Measurements from ENCODE around the gene P2RY4.

The P2RY4 gene

GRCh38 chrX:70268034-70268433, 8.0 kb upstream of the P2RY4 start, which contains the start of gene ARR3:
Gene ARR3 (plus strand): TSS chrX:70268334. CDS start chrX:70269386, 1,052 bp downstream.
- Histone ChIP-seq H3K4me1 (ENCODE audit: control insufficient read depth in 2 of 2, insufficient read depth in 2 of 2, low read length in 2 of 2) (no peaks in the 10 kb centered on the region), H3K27ac (ENCODE audit: low read depth in 2 of 2, low read length in 2 of 2) (no peak within 1 kb of the TSS), H3K9me3 (ENCODE audit: control insufficient read depth in 2 of 2, low read length in 2 of 2) (no peaks in the 10 kb centered on the region), H3K27me3 (ENCODE audit: control insufficient read depth in 2 of 2, insufficient read depth in 2 of 2, low read length in 2 of 2) (peaks cover 0 to 4% of the 10 kb centered on the region in 2 donors), H3K36me3 (ENCODE audit: control insufficient read depth in 2 of 2, insufficient read depth in 2 of 2, low read length in 2 of 2) (no peaks in the 10 kb centered on the region), H3K4me3 (ENCODE audit: low read length in 2 of 2) (no peak within 1 kb of the TSS), H3K9ac (ENCODE audit: low read depth in 1 of 2, low read length in 2 of 2) (no peak within 1 kb of the TSS)

GRCh38 chrX:70264784-70265183, 4.8 kb upstream of the P2RY4 start:
- no peaks in the 10 kb centered on the region for H3K36me3 ChIP-seq (ENCODE audit: control insufficient read depth in 2 of 2, insufficient read depth in 2 of 2, low read length in 2 of 2)
- H3K27ac ChIP-seq (ENCODE audit: low read depth in 2 of 2, low read length in 2 of 2), result no peak overlapping the region
- no peak overlapping the region for H3K4me3 ChIP-seq (ENCODE audit: low read length in 2 of 2)
- H3K4me1 ChIP-seq (ENCODE audit: control insufficient read depth in 2 of 2, insufficient read depth in 2 of 2, low read length in 2 of 2), result no peaks in the 10 kb centered on the region
- H3K9ac ChIP-seq (ENCODE audit: low read depth in 1 of 2, low read length in 2 of 2), result no peak overlapping the region
- H3K27me3 ChIP-seq (ENCODE audit: control insufficient read depth in 2 of 2, insufficient read depth in 2 of 2, low read length in 2 of 2), result peaks cover 0 to 4% of the 10 kb centered on the region in 2 donors
- no peaks in the 10 kb centered on the region for H3K9me3 ChIP-seq (ENCODE audit: control insufficient read depth in 2 of 2, low read length in 2 of 2)

GRCh38 chrX:70262952-70263567, 3.1 kb upstream of the P2RY4 start:
- no peak overlapping the region for H3K9ac ChIP-seq (ENCODE audit: low read depth in 1 of 2, low read length in 2 of 2)
- H3K27ac ChIP-seq (ENCODE audit: low read depth in 2 of 2, low read length in 2 of 2), result no peak overlapping the region
- no peaks in the 10 kb centered on the region for H3K36me3 ChIP-seq (ENCODE audit: control insufficient read depth in 2 of 2, insufficient read depth in 2 of 2, low read length in 2 of 2)
- no peak overlapping the region for H3K4me3 ChIP-seq (ENCODE audit: low read length in 2 of 2)
- no peaks in the 10 kb centered on the region for H3K9me3 ChIP-seq (ENCODE audit: control insufficient read depth in 2 of 2, low read length in 2 of 2)
- no peaks in the 10 kb centered on the region for H3K4me1 ChIP-seq (ENCODE audit: control insufficient read depth in 2 of 2, insufficient read depth in 2 of 2, low read length in 2 of 2)
- peaks cover 0 to 4% of the 10 kb centered on the region in 2 donors for H3K27me3 ChIP-seq (ENCODE audit: control insufficient read depth in 2 of 2, insufficient read depth in 2 of 2, low read length in 2 of 2)

DNA sequence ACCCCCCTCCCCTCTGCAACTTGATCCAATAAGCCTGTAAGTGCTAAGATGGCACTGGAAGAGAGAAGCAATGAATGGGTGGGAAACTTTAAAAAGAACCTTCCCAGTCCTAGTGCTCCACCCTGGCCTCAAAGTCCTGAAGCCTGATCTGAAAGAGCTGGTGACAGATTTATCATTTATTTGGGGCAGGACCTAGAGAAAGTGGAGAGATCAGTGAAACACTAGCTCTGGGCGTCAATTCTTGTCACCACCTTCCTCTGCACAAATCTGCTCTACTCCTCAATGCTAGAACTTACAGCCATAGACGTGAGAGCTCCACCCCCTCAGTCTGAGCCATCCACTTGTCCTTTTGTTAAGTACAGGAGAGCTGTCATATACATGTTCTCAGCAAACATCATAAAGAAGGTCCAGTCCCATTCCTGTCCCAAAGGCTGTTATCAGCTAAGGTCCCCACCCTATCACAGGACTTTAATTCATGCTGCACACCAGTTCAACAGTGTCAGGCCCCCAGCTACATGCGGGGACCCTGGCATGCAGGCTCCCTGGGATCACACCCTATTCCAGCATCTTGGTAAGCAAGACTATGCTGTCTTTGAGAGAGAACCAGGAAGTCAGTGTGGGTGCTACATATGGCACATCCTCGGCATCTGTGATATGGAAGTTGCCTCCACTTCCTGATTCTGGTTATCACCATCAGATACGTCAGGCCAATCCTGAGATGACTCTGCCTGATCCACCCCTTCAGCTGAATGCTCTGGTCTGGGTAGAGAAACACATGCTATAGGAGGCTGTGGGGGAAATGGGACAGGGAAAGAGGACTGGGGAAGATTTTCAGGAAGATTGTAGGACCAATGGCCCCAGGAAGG, 2.3 kb downstream of the P2RY4 start:
- Histone ChIP-seq H3K36me3 (ENCODE audit: control insufficient read depth in 2 of 2, insufficient read depth in 2 of 2, low read length in 2 of 2) (no peaks in the 10 kb centered on the region), H3K9ac (ENCODE audit: low read depth in 1 of 2, low read length in 2 of 2) (no peak overlapping the region), H3K4me3 (ENCODE audit: low read length in 2 of 2) (no peak overlapping the region), H3K27me3 (ENCODE audit: control insufficient read depth in 2 of 2, insufficient read depth in 2 of 2, low read length in 2 of 2) (no peaks in the 10 kb centered on the region), H3K27ac (ENCODE audit: low read depth in 2 of 2, low read length in 2 of 2) (no peak overlapping the region), H3K9me3 (ENCODE audit: control insufficient read depth in 2 of 2, low read length in 2 of 2) (no peaks in the 10 kb centered on the region), H3K4me1 (ENCODE audit: control insufficient read depth in 2 of 2, insufficient read depth in 2 of 2, low read length in 2 of 2) (no peaks in the 10 kb centered on the region)

DNA sequence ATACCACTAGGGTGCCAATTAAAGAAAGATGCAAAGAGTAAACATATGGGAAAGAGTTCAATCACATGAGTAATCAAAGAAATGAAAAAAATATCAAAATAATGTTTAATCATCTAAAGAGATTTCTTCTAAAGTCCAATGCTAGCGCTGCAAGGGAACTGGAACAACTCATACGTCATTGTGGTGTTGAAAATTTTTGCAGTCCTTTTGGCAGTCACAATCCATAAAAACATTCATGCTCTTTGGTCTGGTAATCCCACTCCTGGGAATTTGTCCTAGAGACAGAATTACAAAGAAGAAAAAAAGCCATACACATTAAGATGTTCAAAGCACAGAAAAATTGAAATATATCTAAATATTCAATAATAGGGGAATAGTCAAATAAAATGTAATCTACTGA, 4.6 kb downstream of the P2RY4 start:
- H3K4me1 ChIP-seq (ENCODE audit: control insufficient read depth in 2 of 2, insufficient read depth in 2 of 2, low read length in 2 of 2), result no peaks in the 10 kb centered on the region
- H3K9me3 ChIP-seq (ENCODE audit: control insufficient read depth in 2 of 2, low read length in 2 of 2), result no peaks in the 10 kb centered on the region
- H3K27ac ChIP-seq (ENCODE audit: low read depth in 2 of 2, low read length in 2 of 2), result no peak overlapping the region
- H3K36me3 ChIP-seq (ENCODE audit: control insufficient read depth in 2 of 2, insufficient read depth in 2 of 2, low read length in 2 of 2), result no peaks in the 10 kb centered on the region
- no peak overlapping the region for H3K9ac ChIP-seq (ENCODE audit: low read depth in 1 of 2, low read length in 2 of 2)
- H3K27me3 ChIP-seq (ENCODE audit: control insufficient read depth in 2 of 2, insufficient read depth in 2 of 2, low read length in 2 of 2), result peaks cover 0 to 5% of the 10 kb centered on the region in 2 donors
- no peak overlapping the region for H3K4me3 ChIP-seq (ENCODE audit: low read length in 2 of 2)

GRCh38 chrX:70254909-70255308, 5.1 kb downstream of the P2RY4 start:
- H3K4me1 ChIP-seq (ENCODE audit: control insufficient read depth in 2 of 2, insufficient read depth in 2 of 2, low read length in 2 of 2), result no peaks in the 10 kb centered on the region
- H3K9ac ChIP-seq (ENCODE audit: low read depth in 1 of 2, low read length in 2 of 2), result no peak overlapping the region
- H3K4me3 ChIP-seq (ENCODE audit: low read length in 2 of 2), result no peak overlapping the region
- H3K9me3 ChIP-seq (ENCODE audit: control insufficient read depth in 2 of 2, low read length in 2 of 2), result no peaks in the 10 kb centered on the region
- H3K27ac ChIP-seq (ENCODE audit: low read depth in 2 of 2, low read length in 2 of 2), result no peak overlapping the region
- no peaks in the 10 kb centered on the region for H3K36me3 ChIP-seq (ENCODE audit: control insufficient read depth in 2 of 2, insufficient read depth in 2 of 2, low read length in 2 of 2)
- peaks cover 0 to 5% of the 10 kb centered on the region in 2 donors for H3K27me3 ChIP-seq (ENCODE audit: control insufficient read depth in 2 of 2, insufficient read depth in 2 of 2, low read length in 2 of 2)

DNA sequence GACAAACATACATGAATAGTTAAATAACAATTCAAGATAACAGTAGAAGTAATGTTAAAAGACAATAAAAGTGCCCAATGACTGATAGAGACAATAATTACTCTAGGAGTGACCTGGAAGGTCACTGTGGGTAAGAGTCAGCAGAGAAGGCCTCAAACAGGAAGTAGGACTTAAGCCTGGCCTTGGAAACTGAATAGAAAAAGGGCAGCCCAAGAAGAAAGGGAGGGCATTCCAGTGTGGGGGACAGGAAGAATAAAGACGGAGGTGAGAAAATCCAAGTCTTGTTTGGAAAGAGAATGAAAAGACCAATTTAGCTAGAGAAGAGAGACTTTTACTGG, 6.0 kb downstream of the P2RY4 start:
- Histone ChIP-seq H3K4me3 (ENCODE audit: low read length in 2 of 2) (no peak overlapping the region), H3K27me3 (ENCODE audit: control insufficient read depth in 2 of 2, insufficient read depth in 2 of 2, low read length in 2 of 2) (peaks cover 0 to 5% of the 10 kb centered on the region in 2 donors), H3K4me1 (ENCODE audit: control insufficient read depth in 2 of 2, insufficient read depth in 2 of 2, low read length in 2 of 2) (no peaks in the 10 kb centered on the region), H3K9me3 (ENCODE audit: control insufficient read depth in 2 of 2, low read length in 2 of 2) (no peaks in the 10 kb centered on the region), H3K27ac (ENCODE audit: low read depth in 2 of 2, low read length in 2 of 2) (no peak overlapping the region), H3K9ac (ENCODE audit: low read depth in 1 of 2, low read length in 2 of 2) (no peak overlapping the region), H3K36me3 (ENCODE audit: control insufficient read depth in 2 of 2, insufficient read depth in 2 of 2, low read length in 2 of 2) (no peaks in the 10 kb centered on the region)

DNA sequence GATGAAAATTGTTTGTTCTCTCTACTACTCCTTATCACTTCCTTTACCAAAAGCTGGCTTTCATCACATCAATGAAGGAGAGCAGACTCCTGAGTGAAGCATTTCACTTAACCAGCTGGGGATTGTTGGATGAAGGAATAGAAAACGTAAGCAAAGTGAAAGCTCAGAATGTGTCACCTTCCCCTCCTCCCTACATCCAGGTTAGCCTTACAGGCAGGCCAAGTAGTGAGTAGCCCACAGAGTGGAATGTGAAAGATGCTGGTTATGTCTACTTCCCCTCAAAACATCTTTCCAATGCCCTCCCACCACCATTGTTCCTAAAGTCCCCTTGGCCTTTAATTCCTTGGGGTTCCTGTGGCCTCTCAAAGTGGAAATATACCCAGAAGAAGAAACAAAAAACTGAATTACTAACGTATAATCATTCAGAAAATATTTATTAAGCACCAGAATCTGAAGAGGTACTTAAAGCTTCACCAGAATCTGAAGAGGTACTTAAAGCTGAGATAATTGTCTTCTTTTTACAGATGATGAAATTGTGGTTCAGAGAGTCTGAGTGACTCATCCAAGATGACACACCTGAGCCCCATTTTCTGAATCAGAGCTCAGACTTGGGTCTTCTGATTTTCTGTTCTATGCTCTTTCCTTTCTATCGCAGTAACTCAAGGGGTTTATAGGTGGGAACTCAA, 6.5 kb downstream of the P2RY4 start:
- H3K9ac ChIP-seq (ENCODE audit: low read depth in 1 of 2, low read length in 2 of 2), result no peak overlapping the region
- no peaks in the 10 kb centered on the region for H3K4me1 ChIP-seq (ENCODE audit: control insufficient read depth in 2 of 2, insufficient read depth in 2 of 2, low read length in 2 of 2)
- no peaks in the 10 kb centered on the region for H3K9me3 ChIP-seq (ENCODE audit: control insufficient read depth in 2 of 2, low read length in 2 of 2)
- H3K4me3 ChIP-seq (ENCODE audit: low read length in 2 of 2), result no peak overlapping the region
- peaks cover 0 to 5% of the 10 kb centered on the region in 2 donors for H3K27me3 ChIP-seq (ENCODE audit: control insufficient read depth in 2 of 2, insufficient read depth in 2 of 2, low read length in 2 of 2)
- H3K27ac ChIP-seq (ENCODE audit: low read depth in 2 of 2, low read length in 2 of 2), result no peak overlapping the region
- H3K36me3 ChIP-seq (ENCODE audit: control insufficient read depth in 2 of 2, insufficient read depth in 2 of 2, low read length in 2 of 2), result no peaks in the 10 kb centered on the region

GRCh38 chrX:70252491-70252890, 7.5 kb downstream of the P2RY4 start:
- H3K9me3 ChIP-seq (ENCODE audit: control insufficient read depth in 2 of 2, low read length in 2 of 2), result no peaks in the 10 kb centered on the region
- peaks cover 0 to 5% of the 10 kb centered on the region in 2 donors for H3K27me3 ChIP-seq (ENCODE audit: control insufficient read depth in 2 of 2, insufficient read depth in 2 of 2, low read length in 2 of 2)

DNA sequence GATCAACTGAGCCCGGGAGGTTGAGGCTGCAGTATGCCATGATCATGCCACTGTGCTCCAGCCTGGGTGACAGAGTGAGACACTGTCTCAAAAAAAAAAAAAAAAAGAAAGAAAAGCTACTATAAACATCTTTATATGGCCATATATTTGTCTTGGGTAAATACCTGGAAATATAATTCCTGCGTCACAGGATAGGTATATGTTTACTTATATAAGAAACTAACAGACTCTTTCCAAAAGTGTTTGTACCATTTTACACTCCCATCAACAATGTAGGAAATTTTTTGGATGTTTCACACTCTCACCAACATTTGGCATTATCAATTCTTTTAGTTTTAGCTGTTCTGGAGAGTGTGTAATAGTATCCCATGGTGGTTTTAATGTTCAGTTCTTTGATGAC, 12.8 kb downstream of the P2RY4 start:
- Histone ChIP-seq H3K27me3 (ENCODE audit: control insufficient read depth in 2 of 2, insufficient read depth in 2 of 2, low read length in 2 of 2) (peaks cover 0 to 5% of the 10 kb centered on the region in 2 donors), H3K4me3 (ENCODE audit: low read length in 2 of 2) (no peak overlapping the region), H3K36me3 (ENCODE audit: control insufficient read depth in 2 of 2, insufficient read depth in 2 of 2, low read length in 2 of 2) (no peaks in the 10 kb centered on the region)

More at GRCh38 chrX:70252491-70252890, 7.5 kb downstream of the P2RY4 start:
- no peaks in the 10 kb centered on the region for H3K36me3 ChIP-seq (ENCODE audit: control insufficient read depth in 2 of 2, insufficient read depth in 2 of 2, low read length in 2 of 2)
- no peak overlapping the region for H3K9ac ChIP-seq (ENCODE audit: low read depth in 1 of 2, low read length in 2 of 2)
- no peaks in the 10 kb centered on the region for H3K4me1 ChIP-seq (ENCODE audit: control insufficient read depth in 2 of 2, insufficient read depth in 2 of 2, low read length in 2 of 2)
- no peak overlapping the region for H3K27ac ChIP-seq (ENCODE audit: low read depth in 2 of 2, low read length in 2 of 2)
- no peak overlapping the region for H3K4me3 ChIP-seq (ENCODE audit: low read length in 2 of 2)

More for the DNA sequence above, 12.8 kb downstream of the P2RY4 start:
- H3K4me1 ChIP-seq (ENCODE audit: control insufficient read depth in 2 of 2, insufficient read depth in 2 of 2, low read length in 2 of 2), result no peaks in the 10 kb centered on the region
- H3K27ac ChIP-seq (ENCODE audit: low read depth in 2 of 2, low read length in 2 of 2), result no peak overlapping the region
- no peak overlapping the region for H3K9ac ChIP-seq (ENCODE audit: low read depth in 1 of 2, low read length in 2 of 2)
- no peaks in the 10 kb centered on the region for H3K9me3 ChIP-seq (ENCODE audit: control insufficient read depth in 2 of 2, low read length in 2 of 2)

Measured in mucosa of rectum (tissue), 2 donors.